HG02623 (cell line): Measurements from ENCODE around the gene RPTOR.

Source experiments
- ATAC-seq: cut with Tn5 transposase; IDR thresholded peaks from one replicate; pipeline ENCODE4 v1.9.1; 2021; ENCODE audit warnings: moderate library complexity; ENCODE audit not compliant: unreplicated experiment

RPTOR gene

GRCh38 chr17:80951121-80952090 lies 406.8 kb downstream of the RPTOR start:
- ATAC-seq, result no peak

GRCh38 chr17:80952291-80952690 lies 407.7 kb downstream of the RPTOR start:
- no peak for ATAC-seq

GRCh38 chr17:80953471-80954315 lies 409.1 kb downstream of the RPTOR start:
- no peak for ATAC-seq

GRCh38 chr17:80955078-80955477 lies 410.4 kb downstream of the RPTOR start:
- ATAC-seq, result no peak

GRCh38 chr17:80955671-80956280 lies 411.1 kb downstream of the RPTOR start:
- ATAC-seq, result no peak

GRCh38 chr17:80956321-80957190 lies 411.9 kb downstream of the RPTOR start:
- no peak for ATAC-seq

- no peak for ATAC-seq
Observed at GRCh38 chr17:80957461-80957941, 412.9 kb downstream of the RPTOR start.

GRCh38 chr17:80959330-80960036 lies 414.8 kb downstream of the RPTOR start:
- no peak for ATAC-seq

GRCh38 chr17:80960037-80960796 lies 415.6 kb downstream of the RPTOR start:
- ATAC-seq, result no peak

- no peak for ATAC-seq
Observed at GRCh38 chr17:80960797-80961452, 416.3 kb downstream of the RPTOR start.

GRCh38 chr17:80961541-80962330 lies 417.1 kb downstream of the RPTOR start:
- no peak for ATAC-seq

- ATAC-seq, result no peak
Observed at GRCh38 chr17:80962356-80963329, 418.0 kb downstream of the RPTOR start.

GRCh38 chr17:80963812-80964543 lies 419.3 kb downstream of the RPTOR start:
- no peak for ATAC-seq

- no peak for ATAC-seq
Observed at GRCh38 chr17:80964544-80964856, 419.9 kb downstream of the RPTOR start.

- no peak for ATAC-seq
Observed at GRCh38 chr17:80964859-80965580, 420.4 kb downstream of the RPTOR start.
